Activated CD4-positive, alpha-beta T cell treated with anti-CD3 and anti-CD28 coated beads for 4 hours (primary cell): Measurements from ENCODE around the gene OGA.
"Not testable (repeated sequence)": the region's sequence is repeated elsewhere in the genome, so short reads cannot be mapped to it uniquely, and the experiment has no call there.

ENCODE experiments used
- DNase-seq, 2 donors: peaks; one replicate each; pipeline ENCODE4 v3.0.0-alpha.2; 2020

Gene OGA

GRCh38 chr10:101797403-101798059 is 20.7 kb downstream of the OGA start:
- no peak for DNase-seq

GRCh38 chr10:101793526-101793925 is 24.7 kb downstream of the OGA start:
- no peak for DNase-seq

DNA sequence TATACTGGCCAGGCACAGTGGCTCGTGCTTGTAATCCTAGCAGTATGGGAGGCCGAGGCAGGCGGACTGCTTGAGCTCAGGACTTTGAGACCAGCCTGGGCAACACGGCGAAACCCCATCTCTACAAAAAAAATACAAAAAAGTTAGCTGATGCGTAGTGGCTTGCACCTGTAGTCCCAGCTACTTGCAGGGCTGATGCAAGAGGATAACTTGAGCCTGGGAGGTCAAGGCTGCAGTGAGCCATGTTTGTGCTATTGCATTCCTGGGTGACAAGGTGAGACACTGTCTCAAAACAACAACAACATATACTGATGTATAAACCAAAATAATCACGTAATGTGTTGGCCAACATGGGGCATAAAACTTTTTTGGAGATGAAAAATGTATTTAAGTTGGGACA is 28.6 kb downstream of the OGA start:
- DNase-seq, result no peak

DNA sequence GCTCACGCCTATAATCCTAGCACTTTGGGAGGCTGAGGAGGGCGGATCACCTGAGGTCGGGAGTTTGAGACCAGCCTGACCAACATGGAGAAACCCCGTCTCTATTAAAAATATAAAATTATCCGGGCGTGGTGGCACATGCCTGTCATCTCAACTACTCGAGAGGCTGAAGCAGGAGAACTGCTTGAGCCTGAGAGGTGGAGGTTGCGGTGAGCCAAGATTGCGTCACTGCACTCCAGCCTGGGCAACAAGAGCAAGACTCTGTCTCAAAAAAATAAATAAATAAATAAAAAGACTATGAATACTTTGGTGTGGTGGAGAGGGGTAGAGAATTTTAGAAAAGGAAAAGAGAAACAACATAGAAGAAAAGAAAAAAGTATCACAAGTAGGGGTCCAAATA is 29.0 kb downstream of the OGA start:
- not testable (repeated sequence) for DNase-seq

DNA sequence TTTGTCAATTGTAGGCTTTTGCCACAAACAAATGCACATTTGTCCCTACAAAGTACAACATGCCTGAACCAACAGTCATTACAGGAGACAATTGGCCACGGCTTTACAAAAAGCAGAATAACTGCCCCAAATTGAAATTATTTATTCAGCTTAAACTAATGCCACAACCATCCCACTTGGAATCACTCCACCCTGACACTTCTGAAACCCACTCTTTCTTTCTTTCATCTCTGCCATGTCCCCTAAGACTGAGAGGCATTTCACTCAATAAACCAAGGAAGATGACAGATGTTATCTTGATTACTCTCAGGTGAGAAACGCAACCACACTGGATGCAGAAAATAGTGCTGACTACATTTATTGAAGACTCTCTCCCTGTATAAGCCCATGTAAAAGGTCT is 32.4 kb downstream of the OGA start:
- no peak for DNase-seq

GRCh38 chr10:101784558-101784957 is 33.7 kb downstream of the OGA start:
- DNase-seq, result no peak

- DNase-seq, result no peak
Observed at GRCh38 chr10:101783736-101784118, 34.5 kb downstream of the OGA start.

DNA sequence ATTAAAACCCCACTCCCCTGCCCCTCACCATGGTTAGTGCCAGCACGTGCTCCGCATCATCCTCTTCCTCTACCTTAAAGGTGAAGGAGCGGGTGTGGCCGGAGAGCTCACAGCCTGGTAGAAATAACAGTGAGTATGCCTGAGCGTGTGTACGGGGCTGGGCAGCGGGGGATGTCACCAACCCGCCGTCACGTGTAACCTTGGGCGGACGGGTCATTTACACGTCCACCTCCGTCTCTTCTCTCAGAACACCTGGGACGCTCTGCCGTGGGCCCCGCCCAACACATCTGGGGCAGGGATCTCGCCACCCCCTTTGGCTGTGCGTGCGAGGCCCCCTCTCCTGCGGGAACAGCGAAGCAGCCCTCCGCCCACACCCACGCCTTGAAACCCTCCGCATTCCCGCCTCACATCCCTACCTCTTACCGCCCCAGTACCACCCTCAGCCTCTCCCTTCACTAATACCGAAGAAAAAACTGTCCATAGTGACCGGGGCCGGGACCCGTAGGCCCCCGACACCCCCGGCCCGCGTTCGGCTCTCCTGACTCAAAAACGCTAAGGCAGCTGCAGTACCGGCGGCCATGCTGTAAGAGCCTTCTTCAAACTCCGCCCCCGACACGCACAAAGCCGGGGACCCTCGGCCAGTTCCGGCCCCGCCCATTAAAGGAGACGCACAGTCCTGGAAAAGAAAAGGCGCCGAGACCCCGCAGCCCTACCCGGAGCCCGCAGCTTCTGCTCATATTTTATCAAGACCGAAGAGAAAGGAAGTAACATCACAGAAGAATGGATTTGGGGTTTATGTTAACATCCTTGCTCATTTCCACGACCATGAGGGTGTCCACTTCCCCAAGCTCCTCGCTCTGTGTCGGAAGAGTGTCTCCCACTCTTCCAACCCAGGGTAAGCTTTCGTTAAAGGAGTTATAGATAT is 35.2 kb downstream of the OGA start, which contains the start of gene NPM3:
Gene NPM3, minus strand, starts transcription at position 636 of the 925 bp plus-strand sequence. Its CDS starts 56 bp downstream, at position 580.
- peak; percentile 85 to 86 for DNase-seq

- DNase-seq, result no peak
Observed at GRCh38 chr10:101781984-101782810, 36.0 kb downstream of the OGA start.

GRCh38 chr10:101781655-101781983 is 36.6 kb downstream of the OGA start:
- no peak for DNase-seq

GRCh38 chr10:101780818-101781654 is 37.2 kb downstream of the OGA start:
- DNase-seq, result peak; percentile 65 to 70

DNA sequence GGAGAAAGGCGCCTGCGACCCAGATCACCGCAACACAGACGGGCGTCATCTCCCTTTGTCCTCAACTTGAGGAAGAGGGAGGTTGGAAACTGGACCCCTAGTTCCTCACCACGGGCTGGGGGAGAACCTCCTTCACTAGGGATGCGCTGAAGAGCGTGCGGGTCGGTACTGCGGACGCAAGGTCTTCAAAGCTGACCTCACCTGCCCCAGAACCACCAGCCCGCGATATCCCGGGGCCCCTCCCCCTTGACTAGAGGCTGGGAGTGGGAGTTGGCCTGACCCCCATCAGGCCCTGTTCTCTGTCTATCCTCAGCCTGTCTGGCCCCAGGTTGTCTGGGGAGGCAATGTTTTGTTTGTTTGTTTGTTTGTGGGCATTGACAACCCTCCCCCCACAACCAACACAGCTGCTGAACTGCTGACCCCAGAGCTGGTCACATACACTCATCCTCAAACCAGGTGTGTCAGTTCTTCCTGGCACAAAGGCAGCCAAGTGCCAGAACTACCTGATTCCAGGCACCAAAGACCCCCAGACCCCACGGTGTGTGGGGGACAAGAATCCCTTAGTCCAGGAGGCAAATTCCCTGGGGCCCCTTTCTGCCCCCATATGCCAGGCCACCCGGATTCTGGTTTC is 37.9 kb downstream of the OGA start:
- no peak for DNase-seq

GRCh38 chr10:101779544-101780186 is 38.6 kb downstream of the OGA start:
- peak; percentile 76 to 84 for DNase-seq

GRCh38 chr10:101778781-101779543 is 39.3 kb downstream of the OGA start:
- no peak for DNase-seq

- DNase-seq, result no peak
Observed at GRCh38 chr10:101778151-101778780, 40.0 kb downstream of the OGA start.

- DNase-seq, result no peak
Observed at GRCh38 chr10:101777619-101778145, 40.6 kb downstream of the OGA start.

- DNase-seq, result no peak
Observed at GRCh38 chr10:101776161-101776817, 42.0 kb downstream of the OGA start.

DNA sequence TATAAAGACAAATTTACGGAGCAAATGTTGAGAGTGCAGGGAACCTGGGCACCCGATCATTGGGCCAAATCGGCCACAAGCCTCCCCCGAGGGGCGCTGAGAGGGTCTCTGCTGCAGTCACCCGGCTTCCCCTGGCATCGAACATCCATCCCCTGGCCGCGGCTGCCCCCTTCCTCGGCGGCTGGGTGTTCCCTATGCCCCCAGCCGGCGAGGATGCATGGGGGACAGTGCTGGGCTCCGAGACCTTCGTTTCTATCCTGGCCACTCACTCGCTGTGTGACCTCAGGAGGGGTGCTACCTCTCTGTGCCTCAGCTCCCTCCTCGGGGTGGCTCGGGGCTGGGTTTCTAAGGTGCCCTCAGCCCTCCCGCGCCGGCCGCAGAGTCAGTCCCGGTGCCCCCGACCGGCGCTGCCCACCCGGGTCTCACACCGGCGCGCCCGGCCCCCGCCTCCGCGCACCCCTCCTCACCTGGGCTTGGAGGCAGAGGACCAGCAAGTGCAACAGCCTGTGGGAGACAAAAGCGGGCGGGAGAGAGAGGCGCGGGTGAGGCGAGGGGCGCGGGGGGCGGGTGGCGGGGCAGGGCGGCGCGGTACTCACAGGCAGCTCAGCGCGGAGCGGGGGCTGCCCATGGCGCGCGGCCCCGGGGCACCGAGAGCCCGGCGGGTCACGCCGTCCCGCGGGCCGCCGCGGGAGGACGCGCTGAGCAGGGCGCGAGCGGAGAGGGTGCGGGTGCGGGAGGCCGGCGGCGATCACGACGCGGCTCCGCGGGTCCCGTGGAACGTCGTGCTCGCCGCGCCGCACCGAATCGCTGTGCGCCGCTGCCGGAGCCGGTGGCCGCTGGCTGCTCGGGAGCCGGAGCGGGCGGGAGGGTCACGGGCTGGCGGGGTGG is 42.7 kb downstream of the OGA start, which contains the start of gene FGF8:
Gene FGF8, minus strand, starts transcription at position 842 of the 888 bp plus-strand sequence. Its CDS starts 214 bp downstream, at position 628.
- no peak for DNase-seq
